BLaER1 treated with 17β-estradiol and CSF1 and Interleukin-3, amounts not matched to agents 10 nM and 100 nM (cell line): ENCODE results near the gene FBXO11.

Experiments used
- H3K27ac ChIP-seq, 11 experiments: shearing (Covaris generic); formaldehyde crosslinking; 2 replicates each; pipeline ENCODE4 v1.8.1; 2022
- H3K27me3 ChIP-seq, 11 experiments: shearing (Covaris generic); formaldehyde crosslinking; 2 replicates each; pipeline ENCODE4 v1.8.1; 2022
- H3K36me3 ChIP-seq, 11 experiments: shearing (Covaris generic); formaldehyde crosslinking; 2 replicates each; pipeline ENCODE4 v1.8.1; 2022
- H3K4me1 ChIP-seq, 10 experiments: shearing (Covaris generic); formaldehyde crosslinking; 2 replicates each; pipeline ENCODE4 v1.8.1; 2022
- H3K4me2 ChIP-seq, 11 experiments: shearing (Covaris generic); formaldehyde crosslinking; 2 replicates each; pipeline ENCODE4 v1.8.1; 2022
- H3K4me3 ChIP-seq, 10 experiments: shearing (Covaris generic); formaldehyde crosslinking; 2 replicates each; pipeline ENCODE4 v1.8.1; 2022
- H3K9ac ChIP-seq, 11 experiments: shearing (Covaris generic); formaldehyde crosslinking; 2 replicates each; pipeline ENCODE4 v1.8.1; 2022
- H3K9me3 ChIP-seq, 11 experiments: shearing (Covaris generic); formaldehyde crosslinking; replicated peaks in 1 of 11; 2 replicates each; pipeline ENCODE4 v1.8.1; 2022
- H4K20me1 ChIP-seq, 11 experiments: shearing (Covaris generic); formaldehyde crosslinking; 2 replicates each; pipeline ENCODE4 v1.8.1; 2022
- Cebpa-rat ChIP-seq, 11 experiments: shearing (Covaris generic); IDR thresholded peaks; 2 replicates each; pipeline ENCODE4 v1.8.1; 2022

FBXO11 gene

GRCh38 chr2:47891369-47892337, 14.6 kb downstream of the FBXO11 start:
- Histone ChIP-seq H3K36me3 (peaks cover 24 to 67% (median 47%) of the 10 kb centered on the region in 11 experiments; a peak in 21 of 22 replicates), H3K27ac (no peak overlapping the region), H4K20me1 (peaks cover 98 to 100% (median 100%) of the 10 kb centered on the region in 11 experiments), H3K4me1 (peaks cover 22 to 81% (median 57%) of the 10 kb centered on the region in 10 experiments), H3K9me3 (peaks cover 0 to 10% (median 0%) of the 10 kb centered on the region in 11 experiments; a peak in 4 of 22 replicates), H3K27me3 (no peaks in the 10 kb centered on the region), H3K9ac (no peak overlapping the region), H3K4me3 (no peak overlapping the region), H3K4me2 (peak overlapping the region in 9 of 11 experiments; percentile 4 to 60 (median 8); a peak in 6 of 22 replicates)
- TF ChIP-seq Cebpa-rat (IDR thresholded peaks at IDR 0.05), result no peak

- H3K27me3 ChIP-seq, result no peaks in the 10 kb centered on the region
- H3K9ac ChIP-seq, result no peak overlapping the region
- peaks cover 15 to 73% (median 49%) of the 10 kb centered on the region in 10 experiments; a peak in 19 of 20 replicates for H3K4me1 ChIP-seq
- H3K4me3 ChIP-seq, result no peak overlapping the region
- peaks cover 0 to 10% (median 0%) of the 10 kb centered on the region in 11 experiments; a peak in 4 of 22 replicates for H3K9me3 ChIP-seq
- H3K36me3 ChIP-seq, result peaks cover 24 to 72% (median 55%) of the 10 kb centered on the region in 11 experiments; a peak in 21 of 22 replicates
- peak overlapping the region in 7 of 11 experiments; percentile 2 to 60 (median 17); a peak in 7 of 22 replicates for H3K4me2 ChIP-seq
- TF ChIP-seq Cebpa-rat (IDR thresholded peaks at IDR 0.05), result no peak
- peaks cover 98 to 100% (median 100%) of the 10 kb centered on the region in 11 experiments for H4K20me1 ChIP-seq
- no peak overlapping the region for H3K27ac ChIP-seq
Observed at GRCh38 chr2:47890711-47891368, 15.5 kb downstream of the FBXO11 start.

GRCh38 chr2:47888581-47889280, 17.6 kb downstream of the FBXO11 start:
- Histone ChIP-seq H3K4me2 (peak overlapping the region in 2 of 11 experiments; percentile 13 to 26; a peak in 2 of 22 replicates), H3K36me3 (peaks cover 40 to 93% (median 70%) of the 10 kb centered on the region in 11 experiments), H3K27ac (no peak overlapping the region; a peak in 1 of 22 replicates), H4K20me1 (peaks cover 91 to 100% (median 100%) of the 10 kb centered on the region in 11 experiments), H3K4me3 (no peak overlapping the region), H3K27me3 (no peaks in the 10 kb centered on the region), H3K4me1 (peaks cover 6 to 69% (median 39%) of the 10 kb centered on the region in 10 experiments; a peak in 19 of 20 replicates), H3K9me3 (peaks cover 0 to 17% (median 11%) of the 10 kb centered on the region in 11 experiments; a peak in 15 of 22 replicates), H3K9ac (no peak overlapping the region; a peak in 1 of 22 replicates)
- no peak for TF ChIP-seq Cebpa-rat (IDR thresholded peaks at IDR 0.05)

- H3K4me1 ChIP-seq, result peaks cover 0 to 5% (median 0%) of the 10 kb centered on the region in 10 experiments; a peak in 3 of 20 replicates
- peaks cover 24 to 95% (median 83%) of the 10 kb centered on the region in 11 experiments for H3K36me3 ChIP-seq
- peaks cover 85 to 100% (median 98%) of the 10 kb centered on the region in 11 experiments for H4K20me1 ChIP-seq
- TF ChIP-seq Cebpa-rat (IDR thresholded peaks at IDR 0.05), result no peak
- H3K27ac ChIP-seq, result no peak overlapping the region
- H3K27me3 ChIP-seq, result no peaks in the 10 kb centered on the region
- H3K9ac ChIP-seq, result no peak overlapping the region
- H3K4me3 ChIP-seq, result no peak overlapping the region
- H3K9me3 ChIP-seq, result peaks cover 0 to 5% (median 2%) of the 10 kb centered on the region in 11 experiments; a peak in 13 of 22 replicates
- H3K4me2 ChIP-seq, result no peak overlapping the region
Observed at GRCh38 chr2:47876912-47877311, 29.4 kb downstream of the FBXO11 start.

GRCh38 chr2:47872941-47873340, 33.4 kb downstream of the FBXO11 start:
- H3K27ac ChIP-seq, result no peak overlapping the region

GRCh38 chr2:47870641-47871540, 35.4 kb downstream of the FBXO11 start:
- Histone ChIP-seq H4K20me1 (peaks cover 92 to 100% (median 98%) of the 10 kb centered on the region in 11 experiments), H3K4me2 (no peak overlapping the region), H3K4me3 (no peak overlapping the region), H3K9me3 (no peaks in the 10 kb centered on the region), H3K4me1 (peaks cover 18 to 54% (median 27%) of the 10 kb centered on the region in 10 experiments), H3K27me3 (no peaks in the 10 kb centered on the region), H3K36me3 (peaks cover 55 to 97% (median 85%) of the 10 kb centered on the region in 11 experiments), H3K9ac (no peak overlapping the region; a peak in 1 of 22 replicates), H3K27ac (no peak overlapping the region; a peak in 1 of 22 replicates)
- TF ChIP-seq Cebpa-rat (IDR thresholded peaks at IDR 0.05), result no peak

More at GRCh38 chr2:47872941-47873340, 33.4 kb downstream of the FBXO11 start:
- H3K9ac ChIP-seq, result no peak overlapping the region
- H3K36me3 ChIP-seq, result peaks cover 58 to 97% (median 84%) of the 10 kb centered on the region in 11 experiments
- peaks cover 6 to 39% (median 10%) of the 10 kb centered on the region in 10 experiments for H3K4me1 ChIP-seq
- TF ChIP-seq Cebpa-rat (IDR thresholded peaks at IDR 0.05), result no peak
- H3K27me3 ChIP-seq, result no peaks in the 10 kb centered on the region
- peaks cover 90 to 100% (median 98%) of the 10 kb centered on the region in 11 experiments for H4K20me1 ChIP-seq
- no peak overlapping the region for H3K4me3 ChIP-seq
- no peak overlapping the region for H3K4me2 ChIP-seq
- H3K9me3 ChIP-seq, result no peaks in the 10 kb centered on the region

GRCh38 chr2:47869859-47870595, 36.3 kb downstream of the FBXO11 start:
- no peak for TF ChIP-seq Cebpa-rat (IDR thresholded peaks at IDR 0.05)
- Histone ChIP-seq H4K20me1 (peaks cover 96 to 100% (median 100%) of the 10 kb centered on the region in 11 experiments), H3K4me3 (no peak overlapping the region), H3K36me3 (peaks cover 55 to 100% (median 91%) of the 10 kb centered on the region in 11 experiments), H3K9me3 (no peaks in the 10 kb centered on the region), H3K27me3 (no peaks in the 10 kb centered on the region), H3K4me2 (0 out of 22 replicates have a peak overlapping the region, but pooled peaks of 1 of the 11 experiments have one; percentile 5), H3K4me1 (peaks cover 18 to 62% (median 35%) of the 10 kb centered on the region in 10 experiments), H3K9ac (no peak overlapping the region), H3K27ac (no peak overlapping the region)
